GOT3 (cell line): ENCODE data around the gene MRFAP1L1.
"Not testable (repeated sequence)": the region's sequence is repeated elsewhere in the genome, so short reads cannot be mapped to it uniquely, and the experiment has no call there.

Source experiments
- DNase-seq: peaks from one replicate; lab custom pipeline; 2025; ENCODE audit warnings: mixed read lengths; lab: John Stamatoyannopoulos, UW

The MRFAP1L1 gene

GRCh38 chr4:6709230-6710114 is at the start of gene MRFAP1L1:
Gene MRFAP1L1 (minus strand): TSS chr4:6709865. CDS start chr4:6709629, 236 bp downstream.
- peak; percentile 83 for DNase-seq

GRCh38 chr4:6758728-6759127 is 49.1 kb upstream of the MRFAP1L1 start:
- no peak for DNase-seq

- not testable (repeated sequence) for DNase-seq
Measured at GRCh38 chr4:6756345-6756744, 46.7 kb upstream of the MRFAP1L1 start.

GRCh38 chr4:6755088-6755753 is 45.6 kb upstream of the MRFAP1L1 start:
- no peak for DNase-seq

GRCh38 chr4:6754481-6755087 is 44.9 kb upstream of the MRFAP1L1 start:
- DNase-seq = no peak

GRCh38 chr4:6753891-6754290 is 44.2 kb upstream of the MRFAP1L1 start:
- no peak for DNase-seq

GRCh38 chr4:6753103-6753560 is 43.5 kb upstream of the MRFAP1L1 start:
- DNase-seq = no peak

GRCh38 chr4:6752486-6752829 is 42.8 kb upstream of the MRFAP1L1 start:
- DNase-seq = no peak

GRCh38 chr4:6751611-6752485 is 42.2 kb upstream of the MRFAP1L1 start:
- DNase-seq = no peak

GRCh38 chr4:6750286-6751221 is 40.9 kb upstream of the MRFAP1L1 start:
- no peak for DNase-seq

GRCh38 chr4:6749340-6750171 is 39.9 kb upstream of the MRFAP1L1 start:
- no peak for DNase-seq

GRCh38 chr4:6748286-6748685 is 38.6 kb upstream of the MRFAP1L1 start:
- DNase-seq = no peak

- no peak for DNase-seq
Measured at GRCh38 chr4:6747294-6748051, 37.8 kb upstream of the MRFAP1L1 start.

- DNase-seq = no peak
Measured at GRCh38 chr4:6746721-6747293, 37.1 kb upstream of the MRFAP1L1 start.

GRCh38 chr4:6742989-6743388 is 33.3 kb upstream of the MRFAP1L1 start:
- no peak for DNase-seq

GRCh38 chr4:6742507-6742906 is 32.8 kb upstream of the MRFAP1L1 start:
- no peak for DNase-seq

- no peak for DNase-seq
Measured at GRCh38 chr4:6740347-6740746, 30.7 kb upstream of the MRFAP1L1 start.

- DNase-seq = no peak
Measured at GRCh38 chr4:6739920-6740319, 30.3 kb upstream of the MRFAP1L1 start.
